Measurements from ENCODE around the gene PMM1.
"Not testable (repeated sequence)": the region's sequence is repeated elsewhere in the genome, so short reads cannot be mapped to it uniquely, and the experiment has no call there.

The PMM1 gene

DNA sequence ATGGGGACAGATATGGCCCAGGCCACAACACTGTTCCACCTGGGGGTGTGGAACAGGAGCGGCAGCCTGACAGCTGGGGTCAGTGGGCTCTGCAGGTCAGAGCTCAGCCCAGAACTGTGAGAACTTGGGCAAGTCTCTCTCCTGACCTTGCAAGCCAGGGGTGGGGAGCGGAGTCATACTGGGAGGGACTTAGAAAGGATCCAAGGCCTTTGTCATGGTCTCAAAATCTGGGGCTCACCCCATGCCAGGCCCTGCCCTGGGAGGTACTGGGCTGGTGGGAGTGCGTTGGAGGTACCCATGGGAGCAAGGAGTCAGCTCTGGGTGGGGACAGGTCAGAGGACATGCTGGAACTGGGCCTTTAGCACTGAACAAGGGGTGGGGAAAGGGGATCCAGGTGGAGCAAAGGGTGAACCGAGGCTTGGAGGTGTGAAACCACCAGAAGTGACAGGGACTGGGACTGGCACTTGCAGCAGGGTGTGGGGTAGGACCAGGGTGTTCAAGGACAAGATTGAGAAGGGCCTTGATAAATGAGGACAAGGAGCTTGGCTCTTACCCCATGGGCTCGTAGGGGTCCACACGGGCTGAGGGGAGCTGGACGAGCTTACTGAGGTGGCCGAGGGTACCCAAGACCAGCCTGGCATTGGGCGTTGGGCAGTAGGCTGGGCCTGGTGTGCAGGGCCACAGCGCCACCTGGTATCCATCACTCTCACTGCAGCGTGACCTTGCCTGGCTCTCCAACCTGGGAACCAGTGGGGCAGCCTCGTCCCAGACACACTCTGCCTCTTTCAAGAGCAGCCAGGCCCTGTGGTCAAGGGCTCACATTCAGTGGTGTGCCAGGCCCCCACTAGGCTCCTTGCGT is 7.4 kb upstream of the PMM1 start:
- peak; percentile 55 for DNase-seq (ENCODE audit: low spot score)

DNA sequence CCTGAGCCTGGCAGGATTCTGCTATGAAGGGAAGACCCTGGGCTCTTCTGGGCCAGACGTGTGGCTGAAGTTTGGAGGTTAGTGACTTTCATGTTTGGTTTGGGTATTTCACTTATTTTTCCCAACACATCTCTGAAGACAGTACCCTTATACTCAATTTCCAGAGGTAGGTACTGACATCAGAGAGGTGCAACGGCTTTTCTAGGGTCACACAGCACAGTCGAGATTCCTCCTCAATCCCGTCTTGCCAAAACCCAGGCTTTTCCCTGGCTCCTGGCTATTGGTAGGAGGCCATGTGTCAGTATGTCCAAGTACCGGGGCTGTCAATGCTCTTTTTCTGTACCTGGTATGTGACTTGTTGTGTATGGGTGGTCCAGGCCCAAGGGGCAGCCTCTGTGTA is 6.1 kb upstream of the PMM1 start:
- DNase-seq (ENCODE audit: low spot score): no peak

DNA sequence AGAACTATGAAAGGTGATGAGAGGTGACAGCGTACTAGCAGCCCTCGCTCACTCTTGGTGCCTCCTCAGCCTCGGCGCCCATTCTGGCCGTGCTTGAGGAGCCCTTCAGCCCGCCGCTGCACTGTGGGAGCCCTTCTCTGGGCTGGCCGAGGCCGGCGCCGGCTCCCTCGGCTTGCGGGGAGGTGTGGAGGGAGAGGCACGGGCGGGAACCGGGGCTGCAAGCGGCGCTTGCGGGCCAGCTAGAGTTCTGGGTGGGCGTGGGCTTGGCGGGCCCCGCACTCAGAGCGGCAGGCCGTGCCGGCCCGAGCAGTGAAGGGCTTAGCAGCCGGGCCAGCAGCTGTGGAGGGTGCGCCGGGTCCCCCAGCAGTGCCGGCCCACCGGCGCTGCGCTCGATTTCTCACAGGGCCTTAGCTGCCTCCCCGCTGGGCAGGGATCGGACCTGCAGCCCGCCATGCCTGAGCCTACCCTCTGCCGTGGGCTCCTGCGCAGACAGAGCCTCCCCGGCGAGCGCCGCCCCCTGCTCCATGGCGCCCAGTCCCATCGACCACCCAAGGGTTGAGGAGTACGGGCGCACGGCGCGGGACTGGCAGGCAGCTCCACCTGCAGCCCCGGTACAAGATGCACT is 3.8 kb upstream of the PMM1 start:
- not testable (repeated sequence) for DNase-seq (ENCODE audit: low spot score)

DNA sequence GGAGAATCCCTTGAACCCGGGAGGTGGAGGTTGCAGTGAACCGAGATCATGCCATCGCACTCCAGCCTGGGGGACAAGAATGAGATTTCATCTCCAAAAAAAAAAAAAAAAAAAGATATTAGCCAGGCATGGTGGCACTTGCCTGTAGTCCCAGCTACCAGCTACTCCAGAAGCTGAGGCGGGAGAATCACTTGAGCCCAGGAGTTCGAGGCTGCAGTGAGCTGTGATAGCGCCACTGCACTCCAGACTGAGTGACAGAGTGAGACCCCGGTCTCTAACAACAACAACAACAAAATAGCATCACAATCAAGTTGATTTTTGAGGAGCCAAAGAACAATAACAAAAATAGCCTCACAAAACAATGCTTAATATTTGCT is 2.3 kb downstream of the PMM1 start:
- DNase-seq (ENCODE audit: low spot score): no peak

DNA sequence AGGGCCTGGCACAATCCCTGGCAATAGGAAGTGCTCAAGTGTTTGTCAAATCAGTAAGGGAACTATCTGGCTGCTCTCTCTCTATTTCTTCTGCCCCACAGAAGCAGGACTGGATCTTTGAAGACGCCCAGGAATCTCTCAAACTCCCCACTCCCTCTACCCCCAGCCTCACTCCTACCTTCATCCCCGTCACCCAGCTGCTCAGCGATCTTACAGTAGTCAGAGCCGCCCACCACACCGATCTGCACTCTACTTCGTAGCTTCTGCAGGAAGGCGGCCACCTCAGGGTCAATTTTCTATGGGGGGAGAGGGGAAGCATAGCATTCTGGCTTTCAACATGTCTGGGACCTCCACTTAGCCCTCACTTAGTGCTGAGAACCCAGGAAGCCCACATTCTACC is 3.7 kb downstream of the PMM1 start:
- no peak for DNase-seq (ENCODE audit: low spot score)

DNA sequence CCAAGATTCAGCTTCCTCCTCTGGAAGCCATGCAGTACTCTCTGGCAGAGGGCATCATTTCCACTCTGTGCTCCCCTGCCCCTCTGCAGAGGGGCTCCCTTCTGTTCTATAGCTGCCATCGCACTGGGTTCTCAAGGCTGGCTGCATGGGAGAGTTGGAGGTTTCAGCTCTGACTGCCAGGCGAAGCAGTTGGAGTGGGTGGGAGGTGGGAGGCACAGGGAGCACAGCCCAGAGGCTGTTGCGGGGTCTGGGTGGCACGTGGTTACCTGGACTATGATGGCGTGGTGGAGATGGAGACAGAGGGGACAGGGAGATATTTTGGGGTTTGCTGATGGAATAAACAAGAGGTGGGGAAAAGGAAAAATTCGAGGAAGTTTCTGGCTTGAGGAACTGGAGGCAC is 4.8 kb downstream of the PMM1 start:
- no peak for DNase-seq (ENCODE audit: low spot score)

DNA sequence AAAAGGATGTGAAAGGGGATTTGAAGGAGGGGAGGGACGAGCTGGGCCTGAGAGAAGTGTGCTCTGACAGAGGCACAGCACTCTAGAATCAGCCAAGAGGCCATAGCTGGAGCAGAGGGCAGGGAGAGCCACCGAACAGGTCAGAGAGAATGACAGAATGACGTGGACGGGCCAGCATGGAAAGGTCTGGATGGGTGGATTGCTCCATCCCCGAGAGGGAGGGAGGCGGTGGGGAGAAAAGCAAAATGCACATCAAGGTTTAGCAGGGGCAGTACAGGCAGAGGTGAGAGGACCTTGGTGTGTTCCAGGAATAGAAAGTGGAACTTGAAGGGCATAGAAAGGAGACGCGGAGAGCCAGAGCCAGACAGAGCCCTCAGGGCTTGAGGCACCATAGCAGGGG is 6.9 kb downstream of the PMM1 start:
- DNase-seq (ENCODE audit: low spot score): no peak

DNA sequence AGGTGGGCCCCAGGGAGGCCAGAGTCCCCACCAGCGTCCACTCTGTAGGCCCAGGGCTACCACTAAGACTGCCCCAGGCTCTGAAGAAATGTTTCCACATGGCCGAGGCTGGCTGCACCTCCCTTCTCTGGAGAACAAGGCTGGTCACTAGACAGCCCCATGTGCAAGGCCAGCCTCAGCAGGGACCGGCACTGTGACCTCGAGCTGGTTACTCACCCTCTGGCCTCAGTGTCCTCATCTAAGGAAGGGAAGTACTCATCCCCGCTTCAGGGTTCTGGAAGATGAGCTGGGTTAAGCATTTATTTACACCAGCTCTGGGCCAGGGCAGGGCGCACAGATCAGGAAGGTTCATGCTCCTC is 9.7 kb downstream of the PMM1 start:
- no peak for DNase-seq (ENCODE audit: low spot score)

DNA sequence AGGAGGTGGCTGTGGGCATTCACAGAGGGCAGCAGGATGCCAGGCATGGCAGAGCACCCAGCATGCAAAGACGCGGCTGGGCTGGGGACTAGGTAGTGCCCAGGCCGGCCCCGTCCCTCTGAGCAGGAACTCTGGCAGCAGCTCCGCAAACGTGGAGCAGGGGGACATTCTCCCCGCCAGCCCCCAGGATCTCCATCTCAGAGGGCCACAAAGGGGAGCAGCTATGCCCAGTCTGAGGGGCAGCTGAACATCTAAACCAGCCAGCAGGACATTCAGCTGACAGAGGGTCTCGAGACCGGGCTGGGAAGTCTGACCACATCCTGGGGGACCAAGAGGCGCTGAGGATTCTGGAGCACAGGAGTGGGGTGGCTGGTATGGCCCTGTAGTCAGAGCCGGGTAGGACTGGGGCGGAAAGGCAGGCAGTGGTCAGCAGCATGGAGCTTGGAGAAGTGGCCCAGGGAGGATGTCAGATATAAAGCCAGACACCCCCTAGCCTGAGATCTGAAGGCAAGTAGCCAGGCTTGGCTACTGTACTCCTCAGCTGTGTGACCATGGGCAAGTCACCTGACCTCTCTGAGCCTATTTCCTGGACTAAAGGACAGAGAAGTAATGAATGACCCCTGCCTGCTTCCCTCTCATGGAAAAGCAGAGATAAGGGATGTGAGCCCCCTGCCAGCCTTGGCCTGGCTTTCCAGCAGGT is 10.2 kb downstream of the PMM1 start:
- DNase-seq (ENCODE audit: low spot score): no peak

DNA sequence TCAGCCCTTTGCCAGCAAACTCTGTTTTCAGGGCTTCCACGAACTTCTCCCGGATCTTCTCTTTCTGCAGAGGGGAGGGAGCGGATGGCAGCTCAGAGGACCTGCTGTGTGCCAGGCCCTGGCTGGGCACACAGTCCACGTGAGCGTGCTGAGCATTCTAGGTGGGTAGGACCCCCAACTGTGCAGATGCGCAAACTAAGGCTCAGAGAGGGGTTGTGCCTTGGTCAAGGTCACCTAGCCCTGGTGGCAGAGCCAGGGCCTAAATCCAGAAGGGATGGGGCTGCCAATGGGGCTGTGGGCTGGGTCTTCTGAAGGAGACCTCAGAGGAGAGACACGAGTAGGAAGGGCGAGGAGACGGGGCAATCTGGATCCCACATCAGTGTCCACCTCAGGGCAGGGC is 10.8 kb downstream of the PMM1 start:
- no peak for DNase-seq (ENCODE audit: low spot score)

DNA sequence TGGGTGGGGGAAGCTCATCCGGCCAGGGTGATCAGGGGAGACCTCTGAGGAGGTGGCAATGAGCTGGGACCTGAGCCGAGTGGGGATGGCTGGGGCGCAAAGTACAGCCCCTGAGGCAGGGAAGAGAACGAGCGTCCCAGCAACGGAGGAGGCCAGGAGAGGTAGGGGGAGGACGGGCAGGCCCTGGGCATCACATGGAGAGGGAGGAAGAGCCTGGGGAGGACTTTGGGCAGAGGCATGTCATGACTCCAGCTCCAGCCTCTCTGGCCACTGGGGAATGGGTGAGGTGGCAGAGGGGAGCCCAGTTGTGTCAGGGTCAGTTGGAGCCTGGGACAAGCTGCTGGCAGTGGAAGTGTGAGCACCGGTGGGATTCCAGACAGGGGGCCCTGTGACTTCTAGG is 11.5 kb downstream of the PMM1 start:
- no peak for DNase-seq (ENCODE audit: low spot score)

DNA sequence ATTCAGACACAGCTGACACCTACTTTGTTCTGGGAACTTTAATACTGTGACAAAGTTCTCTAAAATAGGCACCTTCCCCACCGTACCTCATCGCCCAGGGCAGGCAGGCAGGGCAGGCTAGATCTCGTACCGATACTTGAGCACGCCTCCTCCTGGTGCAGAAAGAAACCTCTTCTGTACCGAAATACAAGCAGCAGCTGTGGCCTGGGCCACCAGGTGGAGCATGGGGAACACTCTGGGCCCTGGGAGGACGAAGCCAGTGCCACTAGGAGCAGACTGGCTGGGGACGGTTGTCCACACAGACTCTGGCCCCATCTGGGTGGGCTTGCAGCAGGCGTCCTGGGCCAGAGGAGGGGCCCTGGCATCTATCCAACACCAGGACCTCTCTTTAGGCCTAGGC is 12.8 kb downstream of the PMM1 start:
- peak; percentile 80 for DNase-seq (ENCODE audit: low spot score)

DNA sequence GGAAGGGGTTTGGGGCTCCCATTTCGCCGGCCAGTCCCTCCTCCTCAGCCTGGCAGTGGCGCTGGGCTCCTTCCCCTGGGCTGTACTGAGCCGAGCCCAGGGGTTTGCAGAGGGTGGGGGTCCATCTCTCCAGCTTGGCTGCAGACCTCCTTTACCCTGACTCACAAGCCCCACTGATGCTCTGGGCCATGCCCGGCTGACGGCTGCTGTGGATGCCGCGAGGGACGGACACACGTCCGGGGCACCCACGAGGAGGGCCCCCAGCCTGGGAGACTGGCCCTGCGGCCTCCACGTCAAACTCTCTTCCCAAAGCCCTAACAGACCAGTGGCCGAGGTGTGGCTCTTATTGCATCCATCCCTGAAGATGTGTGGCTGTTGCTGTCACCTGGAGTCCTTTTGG is 14.1 kb downstream of the PMM1 start:
- DNase-seq (ENCODE audit: low spot score): no peak

DNA sequence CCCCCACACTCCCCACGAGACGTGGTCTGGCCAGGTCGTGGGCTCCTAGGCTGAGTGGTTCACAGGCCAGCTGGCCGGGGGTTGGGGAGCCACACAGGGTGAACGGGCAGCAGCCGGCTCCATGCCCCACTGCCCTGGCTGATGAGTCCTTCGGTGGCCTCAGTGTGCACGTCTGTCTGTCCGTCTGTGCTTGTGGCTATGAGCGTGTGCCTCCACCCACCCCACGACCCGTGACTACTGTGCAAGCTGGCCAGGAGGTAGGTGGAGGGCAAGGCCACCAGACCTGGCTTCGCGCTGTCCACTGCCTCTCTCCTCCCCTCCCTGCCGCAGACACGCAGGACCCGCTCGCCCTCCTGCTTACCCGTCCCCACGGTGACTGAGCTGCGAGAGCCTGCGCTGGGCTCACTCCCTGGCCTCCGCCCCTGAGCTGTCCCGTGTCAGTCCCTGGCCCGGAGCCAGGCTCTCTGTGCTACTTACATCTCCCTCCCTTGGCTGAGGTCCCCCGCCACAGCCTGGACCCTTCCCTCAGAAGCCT is 14.7 kb downstream of the PMM1 start:
- DNase-seq (ENCODE audit: low spot score): no peak

DNA sequence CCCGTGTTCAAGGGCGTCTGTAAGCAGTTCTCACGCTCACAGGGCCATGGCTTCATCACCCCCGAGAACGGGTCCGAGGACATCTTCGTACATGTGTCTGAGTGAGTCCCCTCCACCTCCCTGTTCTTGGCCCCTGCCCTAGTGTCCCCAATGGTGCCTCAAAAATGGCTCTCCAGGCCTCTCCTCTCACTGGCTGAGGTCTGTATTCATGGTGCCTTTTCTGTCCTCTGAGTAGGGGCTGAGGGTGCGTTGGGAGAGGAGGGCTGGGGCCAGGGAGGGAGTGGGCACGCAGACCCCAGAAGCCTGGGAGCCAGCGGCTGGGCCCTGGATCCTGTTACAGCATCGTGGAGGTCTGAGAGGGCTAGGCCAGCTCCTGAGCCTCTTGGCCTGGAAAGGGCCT is 16.0 kb downstream of the PMM1 start:
- DNase-seq (ENCODE audit: low spot score): no peak

DNA sequence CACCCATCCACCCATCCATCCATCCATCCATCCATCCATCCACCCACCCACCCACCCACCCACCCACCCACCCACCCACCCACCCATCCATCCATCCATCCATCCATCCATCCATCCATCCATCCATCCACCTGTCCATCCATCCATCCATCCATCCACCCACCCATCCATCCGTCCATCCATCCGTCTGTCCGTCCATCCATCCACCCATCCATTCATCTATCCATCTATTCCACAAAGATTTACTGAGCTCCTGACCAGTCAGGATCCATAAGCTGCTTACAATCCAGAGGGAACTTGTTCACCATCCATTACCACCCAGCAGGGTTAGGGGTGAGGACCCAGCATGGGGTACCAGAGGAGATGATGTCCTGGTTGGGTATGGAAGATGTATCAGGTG is 17.3 kb downstream of the PMM1 start:
- DNase-seq (ENCODE audit: low spot score): not testable (repeated sequence)

DNA sequence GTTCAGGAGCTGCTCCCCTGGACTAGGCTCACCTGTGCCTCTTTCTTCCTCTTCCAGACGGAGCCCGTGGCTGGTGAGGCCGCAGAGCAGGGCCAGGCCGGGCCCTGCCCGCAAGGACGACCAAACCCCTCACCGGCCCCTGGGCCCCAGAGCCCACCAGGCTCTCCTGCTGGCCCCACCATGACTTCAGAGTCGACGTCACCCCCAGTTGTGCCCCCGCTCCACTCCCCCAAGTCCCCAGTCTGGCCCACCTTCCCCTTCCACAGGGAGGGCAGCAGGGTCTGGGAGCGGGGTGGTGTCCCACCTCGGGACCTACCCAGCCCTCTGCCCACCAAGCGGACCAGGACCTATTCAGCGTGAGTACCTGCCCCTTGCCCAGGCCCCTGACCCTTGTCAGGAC is 17.9 kb downstream of the PMM1 start:
- DNase-seq (ENCODE audit: low spot score): no peak

DNA sequence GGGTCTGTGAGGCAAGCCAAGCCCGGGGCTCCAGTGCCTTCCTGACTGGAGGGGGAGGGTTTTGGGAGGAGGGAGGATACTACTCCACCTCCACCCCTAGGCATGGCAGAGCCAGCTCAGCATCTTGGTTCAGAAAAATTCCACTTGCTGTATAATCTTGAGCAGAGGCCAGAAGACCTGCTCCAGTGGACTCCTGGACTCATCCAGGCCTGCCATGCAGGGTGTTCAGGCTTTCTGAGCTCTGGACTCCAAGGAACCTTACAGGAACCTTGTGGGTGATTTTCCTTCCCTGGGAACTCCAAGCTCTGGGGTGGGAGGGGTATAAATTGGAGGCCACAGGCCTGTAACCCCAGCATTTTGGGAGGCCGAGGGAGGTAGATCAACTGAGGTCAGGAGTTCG is 19.4 kb downstream of the PMM1 start:
- DNase-seq (ENCODE audit: low spot score): no peak

DNA sequence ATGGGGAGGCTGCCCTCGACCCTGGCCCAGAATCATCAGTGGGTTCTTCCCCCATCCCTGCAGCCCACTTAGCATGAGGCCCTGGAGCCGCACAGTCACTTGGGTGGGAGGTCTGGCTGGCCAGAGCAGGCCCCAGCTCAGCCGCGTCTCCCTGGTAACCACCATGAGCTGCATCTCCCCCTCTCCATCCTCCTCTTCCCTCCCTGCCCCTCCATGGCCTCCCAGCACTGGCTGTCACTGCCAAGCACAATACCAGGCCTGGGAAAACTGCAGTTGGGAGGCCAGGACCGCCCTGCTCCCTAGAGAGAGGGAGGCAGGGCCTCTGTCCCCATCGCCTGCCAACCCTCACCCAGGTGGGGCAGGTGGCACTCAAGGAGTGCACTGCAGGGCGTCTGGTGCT is 20.8 kb downstream of the PMM1 start:
- DNase-seq (ENCODE audit: low spot score): peak; percentile 69

DNA sequence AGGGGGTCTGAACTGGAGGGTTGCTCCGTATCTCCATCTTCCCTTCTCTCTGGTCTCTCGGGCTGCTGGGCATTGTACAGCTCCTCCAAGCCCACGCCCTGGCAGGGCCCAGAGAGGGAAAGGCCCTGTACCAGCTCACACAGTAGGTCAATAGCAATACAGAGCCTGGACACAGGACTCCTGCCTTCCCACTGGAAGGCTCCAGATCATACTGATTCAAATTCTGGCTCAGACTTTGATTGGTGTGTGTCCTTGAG is 22.2 kb downstream of the PMM1 start:
- DNase-seq (ENCODE audit: low spot score): no peak

DNA sequence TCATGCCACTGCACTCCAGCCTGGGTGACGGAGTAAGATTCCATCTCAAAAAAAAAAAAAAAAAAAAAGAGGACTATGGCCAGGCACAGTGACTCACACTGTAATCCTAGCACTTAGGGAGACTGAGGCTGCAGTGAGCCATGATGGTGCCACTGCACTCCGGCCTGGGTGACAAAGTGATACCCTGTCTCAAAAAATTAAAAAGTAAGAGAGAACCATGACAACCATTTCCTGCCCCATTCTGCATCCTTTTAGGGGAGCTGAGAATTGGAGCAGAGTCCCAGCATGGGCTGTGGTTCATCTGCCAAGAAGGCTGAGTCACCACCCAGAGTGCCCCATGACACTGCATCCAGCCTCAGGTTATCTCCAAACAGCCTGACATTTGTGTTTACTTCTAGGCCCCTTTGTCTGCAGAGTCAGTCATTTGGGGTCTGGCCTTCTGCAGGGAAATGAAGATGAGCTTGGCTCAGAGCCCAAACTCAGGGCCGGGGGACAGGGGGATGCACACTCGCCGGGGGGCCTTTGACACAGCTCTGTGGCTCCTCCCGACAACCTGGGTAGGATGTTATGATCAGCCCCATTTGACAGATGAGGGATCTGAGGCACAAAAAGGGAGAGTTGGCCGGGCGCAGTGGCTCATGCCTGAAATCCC is 24.1 kb downstream of the PMM1 start:
- DNase-seq (ENCODE audit: low spot score): peak; percentile 34

DNA sequence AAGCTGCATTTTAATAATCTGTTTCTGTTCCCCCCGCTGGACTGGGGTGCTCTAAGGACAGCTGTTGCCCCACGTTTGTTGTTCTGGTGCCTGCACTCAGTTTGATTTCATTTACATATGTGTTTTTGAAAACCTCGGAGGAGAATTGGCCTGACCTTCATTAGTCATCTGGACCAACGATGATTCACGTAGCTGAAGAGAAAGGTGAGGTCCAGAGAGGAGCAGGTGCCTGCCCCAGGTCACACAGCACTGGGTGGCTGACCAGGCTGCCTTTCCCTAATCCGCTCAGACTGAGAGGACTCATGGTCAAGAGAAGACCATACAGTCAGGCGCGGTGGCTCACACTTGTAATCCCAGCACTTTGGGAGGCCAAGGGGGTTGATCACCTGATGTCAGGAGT is 25.1 kb downstream of the PMM1 start:
- no peak for DNase-seq (ENCODE audit: low spot score)
